Fibroblast of the conjunctiva (primary cell): ENCODE measurements around the gene PTTG1IP.

ENCODE experiments used
- DNase-seq: peaks from one replicate; pipeline ENCODE4 v3.0.0-alpha.2; 2010; ENCODE audit warnings: low read depth

The PTTG1IP gene

DNA sequence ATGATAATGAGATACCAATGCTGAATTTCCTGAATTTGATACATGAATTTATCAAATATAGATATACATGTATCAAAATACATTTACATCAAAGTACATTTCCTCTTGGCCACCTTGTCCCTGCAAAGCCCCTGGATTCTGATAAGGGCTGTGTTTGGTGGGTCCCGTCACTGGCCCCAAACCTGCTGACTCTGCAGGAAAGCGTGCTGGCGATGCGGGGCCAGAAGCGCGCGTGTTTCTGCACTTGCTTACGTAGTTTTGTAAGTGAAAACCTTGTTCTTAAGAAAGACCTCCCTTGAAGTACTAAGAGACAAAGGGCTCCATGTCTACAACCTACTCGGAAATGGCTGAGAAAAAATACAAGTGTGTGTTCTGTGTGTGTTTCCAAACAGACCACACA, 36.2 kb upstream of the PTTG1IP start:
- DNase-seq: no peak

- no peak for DNase-seq
These were observed 35.4 kb upstream of the PTTG1IP start for GRCh38 chr21:44908908-44909307.

- no peak for DNase-seq
These were observed 34.7 kb upstream of the PTTG1IP start for GRCh38 chr21:44907966-44908895.

DNA sequence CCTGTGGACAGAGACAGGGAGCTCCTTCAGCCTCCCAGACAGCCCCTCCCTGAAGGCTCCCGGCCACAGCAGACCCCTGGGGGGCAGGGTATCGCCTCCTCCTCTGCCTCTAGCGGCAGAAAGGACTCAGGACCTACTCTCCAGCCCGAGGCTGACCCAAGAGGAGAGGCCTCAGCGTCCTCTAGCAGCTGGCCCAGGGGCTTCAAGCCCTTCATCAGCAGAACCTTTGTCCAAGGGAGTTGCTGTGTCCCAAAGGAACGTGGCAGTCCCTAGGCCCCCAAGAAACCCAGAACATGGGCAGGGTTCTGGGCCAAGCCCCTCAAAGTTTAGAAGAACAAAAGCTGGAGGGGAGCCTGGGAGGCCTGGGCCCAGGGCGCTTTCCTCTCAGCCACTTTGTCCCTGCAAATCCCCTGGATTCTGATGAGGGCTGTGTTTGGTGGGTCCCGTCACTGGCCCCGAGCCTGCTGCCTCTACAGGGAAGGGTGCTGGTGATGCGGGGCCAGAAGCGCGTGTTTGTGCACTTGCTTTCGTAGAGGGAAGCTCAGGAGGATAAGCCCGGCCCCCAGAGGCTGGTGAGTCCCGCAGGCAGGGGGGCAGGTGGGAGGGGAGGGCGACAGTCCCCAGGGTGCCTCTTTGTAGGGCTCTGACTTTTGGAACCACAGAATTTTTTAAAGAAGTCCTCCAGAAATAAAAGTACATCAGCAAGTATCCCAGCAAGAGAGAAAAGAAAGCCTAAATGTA, 33.9 kb upstream of the PTTG1IP start:
- DNase-seq: no peak

- DNase-seq: no peak
These were observed 32.2 kb upstream of the PTTG1IP start for GRCh38 chr21:44905728-44906090.

- no peak for DNase-seq
These were observed 31.7 kb upstream of the PTTG1IP start for GRCh38 chr21:44905016-44905727.

DNA sequence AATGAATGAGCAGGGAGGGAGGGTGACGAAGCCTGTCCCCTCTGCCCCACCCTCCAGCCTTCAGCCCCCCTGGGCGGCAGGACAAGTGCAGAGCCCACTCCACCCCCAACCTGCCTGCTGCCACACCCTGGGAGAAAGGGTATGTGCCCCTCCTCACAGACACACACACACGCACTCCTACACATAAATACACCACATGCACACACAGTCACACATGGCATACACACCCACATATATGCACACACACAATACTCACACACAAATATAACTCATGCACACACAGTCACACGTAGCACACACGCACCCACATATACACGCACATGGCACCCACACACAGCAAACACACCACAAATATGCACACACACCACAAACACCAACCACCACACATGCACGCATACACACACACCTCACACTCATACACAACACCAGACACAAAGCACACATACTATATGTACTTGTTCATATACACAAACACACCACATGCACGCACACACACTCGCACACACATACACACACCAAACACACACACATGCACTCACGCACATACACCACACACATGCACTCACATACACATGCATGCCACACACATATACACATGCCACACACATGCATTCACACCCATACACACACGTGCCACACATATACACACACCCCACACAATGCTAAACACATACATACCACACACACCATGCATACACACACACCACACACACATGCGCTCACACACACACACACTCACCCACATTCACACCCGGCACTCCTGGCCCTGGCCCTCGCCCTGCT, 30.8 kb upstream of the PTTG1IP start:
- no peak for DNase-seq

GRCh38 chr21:44903689-44904088, 30.2 kb upstream of the PTTG1IP start:
- no peak for DNase-seq

GRCh38 chr21:44903050-44903685, 29.7 kb upstream of the PTTG1IP start:
- no peak for DNase-seq

DNA sequence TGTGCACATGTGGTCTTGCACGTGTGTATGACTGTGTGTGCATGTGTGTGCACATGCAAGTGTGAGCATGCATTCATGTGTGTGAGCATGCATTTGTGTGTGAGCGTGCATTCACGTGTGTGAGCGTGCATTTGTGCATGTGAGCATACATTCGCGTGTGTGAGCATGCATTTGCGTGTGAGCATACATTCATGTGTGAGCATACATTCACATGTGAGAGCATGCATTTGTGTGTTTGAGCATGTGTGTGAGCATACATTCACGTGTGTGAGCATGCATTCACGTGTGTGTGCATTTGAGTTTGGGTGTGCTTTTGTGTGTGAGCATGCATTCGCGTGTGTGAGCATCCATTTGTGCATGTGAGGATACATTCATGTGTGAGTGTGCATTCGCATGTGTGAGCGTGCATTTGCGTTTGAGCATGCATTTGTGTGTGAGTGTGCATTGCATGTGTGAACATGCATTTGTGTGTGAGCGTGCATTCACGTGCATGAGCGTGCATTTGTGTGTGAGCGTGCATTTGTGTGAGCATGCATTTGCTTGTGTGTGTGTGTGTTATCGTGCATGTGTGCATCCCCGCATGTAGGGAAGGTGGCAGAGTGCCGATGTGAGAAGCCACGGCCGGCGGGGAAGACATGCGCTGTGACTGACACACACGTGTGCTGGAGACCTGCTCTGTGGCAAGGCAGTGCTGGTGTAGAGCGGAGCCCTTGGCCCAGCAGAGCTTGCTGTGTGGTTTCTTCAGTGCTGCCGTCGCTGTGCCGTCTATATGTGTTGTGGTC, 29.0 kb upstream of the PTTG1IP start:
- no peak for DNase-seq

GRCh38 chr21:44901391-44902074, 28.0 kb upstream of the PTTG1IP start:
- no peak for DNase-seq

DNA sequence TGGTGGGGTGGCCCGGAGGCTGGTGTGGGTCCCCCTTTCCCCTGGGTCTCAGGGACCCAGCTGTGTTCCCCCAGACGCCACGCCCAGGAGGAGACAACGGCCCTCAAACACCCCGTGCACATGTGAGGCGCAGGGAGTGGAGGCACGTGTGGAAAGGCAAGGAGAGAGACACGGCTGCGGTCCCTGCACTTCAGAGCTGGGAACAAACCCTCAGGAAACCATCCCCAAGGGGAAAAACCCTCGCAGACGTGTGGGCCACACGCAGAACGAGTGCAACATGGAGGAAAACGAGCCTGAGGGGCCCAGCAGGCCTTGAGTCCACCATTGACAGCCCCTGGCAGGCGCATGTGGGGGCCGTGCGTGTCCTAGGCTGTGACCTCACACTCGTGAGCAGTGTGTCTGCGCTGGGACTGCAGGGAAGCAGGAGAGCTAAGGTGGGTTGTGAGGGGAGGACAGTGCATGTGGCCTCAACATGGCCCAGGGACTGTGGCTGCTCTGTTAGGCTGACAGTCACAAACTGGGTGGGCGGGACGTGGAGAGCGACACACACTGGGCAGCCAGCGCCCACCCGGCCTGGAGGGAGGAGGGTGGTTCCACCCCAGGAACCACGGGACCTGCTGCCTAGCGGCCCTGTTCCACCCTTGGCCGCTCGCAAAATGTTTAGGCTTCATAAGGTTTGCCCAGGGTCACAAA, 27.2 kb upstream of the PTTG1IP start:
- DNase-seq: no peak

DNA sequence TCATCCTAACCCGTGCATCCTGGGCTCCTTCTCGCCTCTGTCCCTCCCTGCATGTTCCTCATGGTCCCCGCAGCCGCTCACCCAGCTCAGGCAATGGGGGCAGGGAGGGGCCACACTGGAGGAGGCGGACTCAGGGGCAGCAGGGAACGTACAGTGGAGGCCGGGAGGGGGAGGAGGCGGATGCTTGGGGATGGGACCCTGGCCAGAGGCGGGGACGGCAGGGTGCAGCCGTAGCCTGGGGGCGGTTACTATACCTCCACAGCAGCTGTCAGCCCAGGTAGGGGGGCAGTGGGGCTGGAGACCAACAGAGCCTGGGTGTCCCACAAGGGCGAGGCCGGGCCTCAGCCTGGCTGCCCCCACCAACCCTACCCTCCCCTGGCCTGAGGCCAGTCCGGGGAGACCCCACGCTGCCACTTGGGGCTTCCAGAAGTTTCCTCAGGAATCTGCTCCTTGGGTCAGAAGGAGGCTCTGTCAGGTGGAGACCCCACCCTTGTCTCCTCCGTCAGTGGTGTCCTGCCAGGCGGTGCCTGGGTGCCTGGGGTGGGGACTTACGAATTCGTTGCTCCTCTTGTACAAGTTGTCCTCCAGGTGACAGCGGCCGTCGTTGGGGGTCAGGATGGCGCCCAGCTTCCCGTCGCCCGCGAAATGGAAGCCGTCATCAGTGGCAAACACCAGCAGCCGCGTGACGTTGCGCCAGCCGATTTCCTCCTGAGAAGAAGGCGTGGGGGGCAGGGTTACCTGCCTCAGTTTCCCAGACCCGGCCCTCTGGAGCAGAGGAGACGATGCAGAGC, 26.5 kb upstream of the PTTG1IP start:
- no peak for DNase-seq

DNA sequence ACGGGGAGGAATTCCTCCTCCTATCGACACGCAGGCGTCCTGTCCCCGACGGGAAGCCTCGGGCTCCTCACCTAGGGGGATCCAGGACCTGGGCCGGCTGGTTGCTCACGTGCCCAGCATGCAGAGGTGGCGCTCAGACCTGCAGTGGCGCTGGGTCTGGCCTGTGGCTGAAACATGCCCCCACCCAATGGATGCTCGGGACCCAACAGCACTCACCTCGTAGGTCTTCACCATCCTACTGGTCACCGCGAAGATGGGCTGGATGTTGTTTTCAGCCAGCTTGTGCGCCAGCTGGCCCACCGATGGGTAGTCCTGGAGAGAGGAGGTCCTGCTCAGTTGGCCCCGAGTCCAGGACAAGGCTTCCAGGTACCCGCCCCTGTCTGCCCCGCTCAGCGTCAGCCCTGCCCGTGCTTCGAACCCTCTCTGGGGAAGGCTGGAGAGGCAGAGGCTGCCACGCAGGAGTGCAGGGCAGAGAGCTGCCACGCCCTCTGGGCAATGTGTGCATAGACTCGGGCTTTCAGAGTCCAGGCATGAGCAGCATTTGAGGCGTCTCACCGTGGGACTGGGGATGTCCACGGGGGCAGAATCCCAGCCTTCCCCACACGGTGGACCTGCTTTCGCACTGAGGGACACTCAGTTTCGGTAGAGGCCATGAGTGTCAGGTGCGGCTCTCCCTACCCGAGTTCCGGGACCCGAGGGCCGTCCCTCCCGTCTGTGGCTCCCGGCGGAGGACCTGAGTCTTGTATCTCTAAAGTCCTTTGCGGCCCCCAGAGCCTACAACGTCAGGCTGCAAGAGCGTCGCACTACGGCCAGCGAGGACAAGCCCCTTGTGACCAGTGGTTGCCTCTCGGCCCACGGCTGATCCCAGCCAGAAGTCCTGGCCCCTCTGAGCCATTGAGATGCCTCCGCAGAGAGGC, 25.6 kb upstream of the PTTG1IP start:
- no peak for DNase-seq

DNA sequence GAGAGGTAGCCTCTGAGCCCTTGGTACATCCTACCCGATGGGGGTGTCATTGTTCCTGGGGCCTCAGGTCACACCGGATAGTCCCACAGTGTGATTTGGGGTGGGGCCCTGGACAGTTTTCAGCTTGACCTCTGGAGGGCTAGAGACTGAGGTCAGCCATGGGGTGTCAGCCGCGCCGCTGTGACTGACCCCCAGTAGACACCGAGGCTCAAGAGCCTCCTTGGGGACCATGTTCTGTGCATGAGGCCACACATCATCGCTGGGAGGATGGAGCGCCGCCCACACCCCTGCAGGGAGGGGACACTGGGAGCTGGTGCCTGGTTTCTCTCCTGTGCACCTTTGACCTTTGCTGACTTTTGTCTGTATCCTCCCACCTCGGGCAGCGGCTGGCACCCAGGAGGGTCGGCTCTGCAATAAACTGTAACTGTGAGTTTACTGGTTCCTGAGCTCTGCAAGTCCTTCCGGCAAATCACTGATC, 24.6 kb upstream of the PTTG1IP start:
- DNase-seq: no peak

DNA sequence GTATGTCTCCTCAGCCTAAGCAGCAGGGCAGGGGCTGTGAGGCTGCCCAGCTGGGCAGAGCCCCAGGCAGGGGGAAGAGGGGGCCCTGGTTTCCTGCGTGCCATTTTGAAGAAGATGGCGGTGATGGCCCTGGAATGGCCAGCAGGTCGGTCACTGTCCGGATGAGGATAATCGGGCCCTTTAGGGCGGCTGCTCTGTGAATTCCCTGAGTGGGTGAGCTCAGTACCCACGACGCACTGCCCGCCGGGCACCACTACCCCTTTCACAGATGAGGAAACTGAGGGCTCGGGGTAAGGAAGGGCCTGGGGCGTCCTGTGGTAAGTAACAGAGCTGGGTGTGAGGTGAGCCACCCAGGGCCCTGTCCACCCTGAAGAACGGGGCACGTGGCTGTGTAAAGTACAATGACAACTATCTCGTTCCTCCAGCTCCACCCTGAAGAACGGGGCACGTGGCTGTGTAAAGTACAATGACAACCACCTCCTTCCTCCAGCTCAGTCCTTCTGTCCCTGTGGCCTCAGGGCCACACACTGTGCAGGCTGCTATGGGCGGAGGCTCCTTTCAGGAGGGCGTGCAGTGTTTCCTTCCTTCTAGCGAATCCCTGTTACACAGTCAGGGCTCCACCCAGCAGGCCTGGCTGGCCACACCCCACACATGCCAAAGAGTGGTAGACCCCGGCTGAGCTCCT, 24.0 kb upstream of the PTTG1IP start:
- DNase-seq: no peak
